ENCODE results near the gene HSD17B14.
"Not testable (repeated sequence)": the region's sequence is repeated elsewhere in the genome, so short reads cannot be mapped to it uniquely, and the experiment has no call there.

Gene HSD17B14

DNA sequence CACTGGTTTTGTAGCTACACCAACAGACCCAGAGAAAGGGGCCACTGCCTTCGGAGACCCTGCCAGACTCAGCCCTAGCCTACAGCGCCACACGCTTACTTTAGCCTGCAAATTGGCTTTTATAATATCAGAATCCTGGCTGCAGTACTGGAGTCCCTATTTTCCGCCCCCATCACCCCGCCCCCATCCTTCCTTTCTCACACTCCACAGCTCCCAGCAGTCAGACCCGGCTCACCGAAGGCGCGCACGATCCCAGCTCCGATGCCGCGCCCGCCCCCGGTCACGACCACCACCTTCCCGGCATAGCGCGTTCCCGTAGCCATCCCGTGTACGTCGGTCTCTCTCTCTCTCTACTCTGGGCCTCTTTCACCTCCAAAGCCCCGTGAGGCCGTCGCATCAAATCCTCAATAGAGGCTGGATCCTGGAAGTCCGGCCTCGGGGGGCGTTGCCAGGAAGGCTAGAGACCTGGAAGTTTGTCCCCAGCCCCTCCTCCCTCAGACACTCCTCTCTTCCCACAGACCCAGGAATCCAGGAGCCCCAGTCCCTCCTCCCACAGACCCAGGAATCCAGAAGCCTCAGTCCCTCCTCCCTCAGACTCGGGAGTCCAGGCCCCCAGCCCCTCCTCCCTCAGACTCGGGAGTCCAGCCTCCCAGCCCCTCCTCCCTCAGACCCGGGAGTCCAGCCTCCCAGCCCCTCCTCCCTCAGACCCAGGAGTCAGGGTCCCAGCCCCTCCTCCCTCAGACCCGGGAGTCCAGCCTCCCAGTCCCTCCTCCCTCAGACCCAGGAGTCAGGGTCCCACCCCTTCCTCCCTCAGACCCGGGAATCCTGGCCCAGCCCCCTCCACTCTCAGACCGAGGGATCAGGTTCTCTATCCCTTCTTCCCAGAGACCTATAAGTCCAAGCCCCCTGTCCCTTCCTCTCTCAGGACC lies at the start of gene HSD17B14:
Gene HSD17B14 (minus strand): TSS at position 403 of the 929 bp plus-strand sequence. CDS start 80 bp downstream, at position 323.
- POLR2A ChIA-PET: interaction anchor here (0.6 to 1.2 kb wide), 3 partner anchors 30 to 191 kb away, joined by 3 read pairs; partner anchors contain the start of gene CA11
- CTCF ChIA-PET: interaction anchor here (0.6 kb wide), 2 partner anchors 161 to 1007 kb away, joined by 3 read pairs; no protein-coding TSS in a partner anchor
- TF ChIP-seq FOXA1 (IDR thresholded peaks at IDR 0.05) (no peak), ARNT (IDR thresholded peaks at IDR 0.05) (no peak), SUZ12 (IDR thresholded peaks at IDR 0.05) (no peak), NFRKB (IDR thresholded peaks at IDR 0.05) (no peak), ZNF384 (IDR thresholded peaks at IDR 0.05) (no peak), FOXM1 (IDR thresholded peaks at IDR 0.05; ENCODE audit: borderline replicate concordance) (no peak), L3MBTL2 (conservative IDR thresholded peaks at IDR 0.05) (peak; percentile 36; the same call in 1 of the 2 replicates)
- no peak for DNase-seq (ENCODE audit: extremely low spot score)

DNA sequence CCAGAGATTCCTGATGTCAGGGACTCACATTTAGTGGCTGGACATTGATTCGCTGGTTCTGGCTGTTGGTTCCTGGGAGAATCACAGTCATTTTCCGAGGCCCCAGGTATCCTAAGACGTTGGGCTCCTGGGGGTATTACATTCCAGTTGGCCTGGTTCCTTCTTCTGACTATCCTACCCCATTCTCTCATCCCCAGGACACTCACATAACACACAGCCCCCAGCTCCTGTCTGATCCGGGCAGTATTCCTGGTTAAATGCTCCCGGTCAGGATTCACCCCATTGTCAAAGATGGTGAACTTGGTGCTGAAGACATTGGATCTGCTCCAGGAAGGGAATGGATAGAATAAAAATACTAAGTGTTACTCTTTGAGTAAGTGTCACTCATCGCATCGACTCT lies 47.4 kb upstream of the HSD17B14 start:
- CTCF ChIA-PET: interaction anchor here (0.6 kb wide), 1 partner anchor 37 kb away, joined by 3 read pairs; no protein-coding TSS in a partner anchor
- DNase-seq (ENCODE audit: extremely low spot score): no peak
- POLR2A ChIA-PET: interaction anchor here (1.4 kb wide), 1 partner anchor 12 kb away, joined by 4 read pairs; the partner anchor contains the start of gene PPP1R15A
- TF ChIP-seq FOXM1 (IDR thresholded peaks at IDR 0.05; ENCODE audit: borderline replicate concordance) (no peak), PKNOX1 (IDR thresholded peaks at IDR 0.05) (no peak)

- CTCF ChIA-PET: no interaction called here
- TF ChIP-seq L3MBTL2 (conservative IDR thresholded peaks at IDR 0.05) (peak; percentile 55), SP1 (IDR thresholded peaks at IDR 0.05) (no peak), ELF4 (IDR thresholded peaks at IDR 0.05) (0 out of 2 replicates have a peak, but pooled peaks have one; percentile 27)
- DNase-seq (ENCODE audit: extremely low spot score): peak; percentile 61
- POLR2A ChIA-PET: interaction anchor here (1.7 kb wide), 1 partner anchor 10 kb away, joined by 8 read pairs; the partner anchor contains the start of gene PPP1R15A
Measured at GRCh38 chr19:48881741-48882657, 45.7 kb upstream of the HSD17B14 start.

GRCh38 chr19:48879696-48880095 lies 43.4 kb upstream of the HSD17B14 start:
- ChIA-PET POLR2A (interaction anchor here (0.6 to 0.8 kb wide), 2 partner anchors 71 to 84 kb away, joined by 3 read pairs; no protein-coding TSS in a partner anchor), CTCF (interaction anchor here (0.5 kb wide), 1 partner anchor 27 kb away, joined by 5 read pairs; no protein-coding TSS in a partner anchor)
- not testable (repeated sequence) for DNase-seq (ENCODE audit: extremely low spot score)

DNA sequence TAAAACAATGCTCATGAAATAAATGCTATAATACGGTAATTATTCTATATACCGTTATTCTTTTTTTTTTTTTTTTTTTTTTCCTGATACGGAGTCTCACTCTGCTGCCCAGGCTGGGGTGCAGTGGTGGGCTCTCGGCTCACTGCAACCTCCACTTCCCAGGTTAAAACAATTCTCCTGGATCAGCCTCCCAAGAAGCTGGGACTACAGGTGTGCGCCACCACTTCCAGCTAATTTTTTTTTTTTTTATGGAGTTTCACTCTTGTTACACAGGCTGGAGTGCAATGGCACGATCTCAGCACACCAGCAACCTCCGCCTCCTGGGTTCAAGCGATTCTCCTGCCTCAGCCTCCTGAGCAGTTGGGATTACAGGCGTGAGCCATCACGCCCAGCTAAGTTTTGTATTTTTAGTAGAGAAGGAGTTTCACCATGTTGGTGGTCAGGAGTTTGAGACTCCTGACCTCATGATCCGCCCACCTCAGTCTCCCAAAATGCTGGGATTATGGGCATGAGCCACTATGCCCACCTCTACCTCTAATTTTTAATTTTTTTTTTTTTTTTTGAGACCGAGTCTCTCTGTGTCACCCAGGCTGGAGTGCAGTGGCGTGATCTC lies 42.8 kb upstream of the HSD17B14 start:
- no peak for DNase-seq (ENCODE audit: extremely low spot score)
- CTCF ChIA-PET: no interaction called here
- POLR2A ChIA-PET: interaction anchor here (0.6 to 0.8 kb wide), 2 partner anchors 72 to 85 kb away, joined by 3 read pairs; no protein-coding TSS in a partner anchor
- TF ChIP-seq NFRKB (IDR thresholded peaks at IDR 0.05): no peak
- TF ChIP-seq ARNT (IDR thresholded peaks at IDR 0.05): no peak
- no peak for TF ChIP-seq PKNOX1 (IDR thresholded peaks at IDR 0.05)
- no peak for TF ChIP-seq LEF1 (IDR thresholded peaks at IDR 0.05; ENCODE audit: borderline replicate concordance)
- TF ChIP-seq SP1 (IDR thresholded peaks at IDR 0.05): no peak
- TF ChIP-seq FOXK2 (IDR thresholded peaks at IDR 0.05): no peak
- TF ChIP-seq L3MBTL2 (conservative IDR thresholded peaks at IDR 0.05): no peak
- TF ChIP-seq BHLHE40 (IDR thresholded peaks at IDR 0.05; ENCODE audit: borderline replicate concordance): no peak
- no peak for TF ChIP-seq ELF4 (IDR thresholded peaks at IDR 0.05)
- TF ChIP-seq SUZ12 (IDR thresholded peaks at IDR 0.05): no peak
- no peak for TF ChIP-seq FOXM1 (IDR thresholded peaks at IDR 0.05; ENCODE audit: borderline replicate concordance)
- TF ChIP-seq HDGF (IDR thresholded peaks at IDR 0.05; ENCODE audit: borderline replicate concordance): no peak
- TF ChIP-seq FOXA1 (IDR thresholded peaks at IDR 0.05): no peak
- no peak for TF ChIP-seq TARDBP (IDR thresholded peaks at IDR 0.05)
- no peak for TF ChIP-seq ZNF384 (IDR thresholded peaks at IDR 0.05)
- no peak for TF ChIP-seq CTBP1 (IDR thresholded peaks at IDR 0.05; ENCODE audit: borderline replicate concordance)

DNA sequence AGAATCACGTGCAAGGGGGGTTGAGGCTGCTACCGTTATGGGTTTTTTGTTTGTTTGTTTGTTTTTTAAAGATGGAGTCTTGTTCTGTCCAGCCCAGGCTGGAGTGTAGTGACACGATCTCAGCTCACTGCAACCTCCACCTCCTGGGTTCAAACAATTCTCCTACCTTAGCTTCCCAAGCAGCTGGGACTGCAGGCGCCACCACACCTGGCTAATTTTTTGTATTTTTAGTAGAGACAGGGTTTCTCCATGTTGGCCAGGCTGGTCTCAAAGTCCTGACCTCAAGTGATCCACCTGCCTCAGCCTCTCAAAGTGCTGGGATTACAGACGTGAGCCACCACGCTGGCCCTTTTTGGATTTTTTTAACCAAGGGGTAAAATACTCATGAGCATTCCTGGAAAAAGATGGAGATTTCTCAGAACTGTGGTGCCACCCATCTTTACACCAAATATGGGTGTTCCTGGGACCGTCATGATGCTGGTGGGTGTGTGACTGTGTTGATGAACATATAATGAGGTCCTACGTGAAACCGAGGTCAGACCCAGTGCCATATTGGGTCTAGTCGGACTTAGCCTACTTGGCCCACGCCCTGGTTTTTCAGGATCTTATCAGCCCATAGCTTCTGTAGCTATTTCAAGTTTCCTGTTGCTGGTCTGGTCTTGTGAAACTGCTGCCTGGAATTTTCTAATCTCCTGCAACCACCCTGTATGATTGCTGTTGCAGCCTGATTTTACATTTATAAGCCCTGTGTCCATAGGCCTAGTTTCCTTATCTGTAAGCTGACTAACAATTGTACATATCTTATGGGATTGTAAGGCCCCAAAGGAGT lies 42.1 kb upstream of the HSD17B14 start:
- no peak for DNase-seq (ENCODE audit: extremely low spot score)
- CTCF ChIA-PET: no interaction called here
- TF ChIP-seq BHLHE40 (IDR thresholded peaks at IDR 0.05; ENCODE audit: borderline replicate concordance) (no peak), FOXK2 (IDR thresholded peaks at IDR 0.05) (no peak), L3MBTL2 (conservative IDR thresholded peaks at IDR 0.05) (no peak), SP1 (IDR thresholded peaks at IDR 0.05) (no peak), FOXM1 (IDR thresholded peaks at IDR 0.05; ENCODE audit: borderline replicate concordance) (no peak), CTBP1 (IDR thresholded peaks at IDR 0.05; ENCODE audit: borderline replicate concordance) (no peak), ARNT (IDR thresholded peaks at IDR 0.05) (no peak)
- POLR2A ChIA-PET: interaction anchor here (0.8 to 1.2 kb wide), 2 partner anchors 36 to 86 kb away, joined by 3 read pairs; no protein-coding TSS in a partner anchor

All from HEK293T (cell line).